C4-2B (cell line): ENCODE results near the gene SORL1.

Experiments used
- H3K27ac ChIP-seq: fragments of 450-650 bp; 2 replicates; pipeline ENCODE4 v1.5.1; 2017
- CTCF ChIP-seq: fragments of 450-650 bp; conservative IDR thresholded peaks from 2 replicates; pipeline ENCODE4 v1.5.1; 2017; ENCODE audit warnings: mild to moderate bottlenecking
- ZFX ChIP-seq: fragments of 450-650 bp; IDR thresholded peaks from 2 replicates; pipeline ENCODE4 v1.6.1; 2017

Gene SORL1

GRCh38 chr11:121553389-121553788 is 101.3 kb downstream of the SORL1 start:
- H3K27ac ChIP-seq = no peak overlapping the region
- TF ChIP-seq ZFX (no peak), CTCF (no peak)

- no peak for TF ChIP-seq CTCF
- no peak for TF ChIP-seq ZFX
- no peak overlapping the region for H3K27ac ChIP-seq
These were observed 101.7 kb downstream of the SORL1 start for GRCh38 chr11:121553806-121554205.

- no peak for TF ChIP-seq CTCF
- no peak for TF ChIP-seq ZFX
- no peak overlapping the region for H3K27ac ChIP-seq
These were observed 102.4 kb downstream of the SORL1 start for GRCh38 chr11:121554552-121554951.

GRCh38 chr11:121555121-121555520 is 103.0 kb downstream of the SORL1 start:
- no peak for TF ChIP-seq CTCF
- no peak for TF ChIP-seq ZFX
- H3K27ac ChIP-seq = no peak overlapping the region

GRCh38 chr11:121556937-121557336 is 104.8 kb downstream of the SORL1 start:
- TF ChIP-seq ZFX (no peak), CTCF (no peak)
- no peak overlapping the region for H3K27ac ChIP-seq

- TF ChIP-seq ZFX = no peak
- TF ChIP-seq CTCF = no peak
- no peak overlapping the region for H3K27ac ChIP-seq
These were observed 105.2 kb downstream of the SORL1 start for GRCh38 chr11:121557348-121557747.

GRCh38 chr11:121559606-121560200 is 107.6 kb downstream of the SORL1 start:
- no peak overlapping the region for H3K27ac ChIP-seq
- TF ChIP-seq ZFX (no peak), CTCF (no peak)
